Activated CD4-positive, alpha-beta T cell treated with anti-CD3 and anti-CD28 coated beads for 24 hours (primary cell): Measurements from ENCODE around the gene TNIP1.

Experiments used
- DNase-seq, 2 donors: peaks; one replicate each; pipeline ENCODE4 v3.0.0-alpha.2; 2020; ENCODE audit warnings: low read depth in 2 of 2

The TNIP1 gene

GRCh38 chr5:151080613-151081430 lies at the start of gene TNIP1:
TSS of gene TNIP1 (minus strand) at chr5:151081034. CDS start at chr5:151065095, 15,939 bp downstream.
- DNase-seq: peak; percentile 90 to 91

DNA sequence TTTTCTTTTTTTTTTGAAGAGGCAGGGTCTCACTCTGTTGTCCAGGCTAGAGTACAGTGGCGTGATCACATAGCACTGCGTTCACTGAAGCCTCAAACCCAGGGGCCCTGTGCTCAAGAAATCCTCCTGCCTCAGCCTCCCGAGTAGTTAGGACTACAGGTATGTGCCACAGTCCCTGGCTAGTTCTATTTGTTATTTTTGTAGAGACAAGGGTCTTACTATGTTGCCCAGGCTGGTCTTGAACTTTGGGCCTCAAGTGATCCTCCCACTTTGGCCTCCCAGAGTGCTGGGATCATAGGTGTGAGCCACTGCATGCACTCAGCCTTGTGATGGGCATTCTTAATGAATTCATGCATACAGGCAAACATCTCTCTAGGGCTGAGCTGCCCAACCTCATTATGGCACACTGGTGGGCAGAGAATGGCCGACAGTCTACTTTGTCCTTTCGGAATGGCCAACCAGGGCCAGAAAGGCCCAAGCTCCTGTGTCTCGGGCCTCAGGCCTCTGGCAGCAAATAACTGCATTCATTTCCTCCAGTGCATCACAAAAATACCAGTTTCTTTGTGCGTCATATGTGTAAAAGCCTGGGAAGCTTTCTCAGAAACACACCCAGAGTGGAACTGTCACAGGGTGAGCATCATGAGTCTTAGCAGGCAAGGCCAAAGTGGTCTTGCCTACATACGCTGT lies 49.5 kb upstream of the TNIP1 start:
- DNase-seq: no peak

DNA sequence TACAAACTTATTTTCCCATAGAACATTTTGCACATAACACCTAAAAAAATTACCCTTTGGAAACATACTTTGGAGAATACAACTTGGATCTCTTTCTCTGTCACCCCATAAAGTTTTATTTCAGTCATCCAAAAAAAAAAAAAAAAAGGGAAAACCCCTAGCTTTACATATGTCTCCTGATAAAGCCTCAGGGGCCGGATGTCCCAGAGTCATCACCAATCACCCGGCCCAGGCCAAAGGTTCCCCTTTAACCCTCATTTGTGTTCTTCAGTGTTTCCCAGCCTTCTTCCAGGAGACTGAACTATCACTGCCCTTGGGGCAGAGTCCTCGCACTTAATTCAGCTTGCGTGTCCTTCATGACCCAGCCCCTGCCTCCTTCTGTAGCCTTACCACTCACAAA lies 48.0 kb upstream of the TNIP1 start:
- DNase-seq: no peak

GRCh38 chr5:151127926-151128325 lies 47.1 kb upstream of the TNIP1 start:
- DNase-seq: no peak

- DNase-seq: peak; percentile 47 to 58
These were observed 45.4 kb upstream of the TNIP1 start for GRCh38 chr5:151126199-151126645.

- no peak for DNase-seq
These were observed 44.6 kb upstream of the TNIP1 start for GRCh38 chr5:151125421-151125820.

DNA sequence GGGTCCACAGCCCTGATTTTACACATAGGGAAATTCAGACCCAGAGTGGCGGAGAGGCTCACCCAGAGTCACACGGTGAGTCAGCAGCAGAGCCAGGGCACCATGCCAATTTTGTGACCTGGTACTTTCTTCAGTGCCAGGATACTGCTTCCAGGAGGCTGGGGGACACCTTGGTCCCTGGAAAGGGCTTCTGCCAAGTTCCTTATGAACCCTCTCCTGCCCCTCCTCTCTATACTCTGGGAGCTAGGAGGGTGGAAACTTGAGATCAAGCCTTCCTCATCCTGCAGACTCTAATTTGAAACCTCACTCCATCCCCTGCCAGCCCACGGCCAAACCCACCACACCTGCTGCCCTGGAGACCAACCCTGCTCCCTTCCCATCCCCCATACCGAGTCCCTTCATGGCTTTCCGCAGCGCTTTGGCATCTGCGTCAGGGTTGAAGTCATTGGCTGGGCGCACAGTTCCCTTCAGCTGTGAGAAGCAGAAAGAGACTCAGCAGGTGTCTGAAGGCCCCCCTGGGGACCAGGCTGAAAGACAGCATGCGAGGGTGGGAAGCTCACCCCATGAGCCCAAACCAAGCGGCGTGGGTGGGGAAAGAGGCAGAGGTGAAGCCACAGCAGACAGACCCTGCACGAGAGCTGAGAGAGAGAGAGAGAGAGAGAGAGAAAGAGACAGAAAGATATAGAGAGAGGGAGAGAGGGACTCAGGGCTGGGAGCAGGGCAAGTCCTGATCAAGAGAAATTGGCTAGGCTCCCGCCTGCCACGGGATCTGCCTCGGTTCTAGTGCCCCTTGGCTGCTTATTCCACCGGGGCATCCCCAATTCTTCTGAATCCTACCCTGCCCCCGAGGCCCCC lies 43.3 kb upstream of the TNIP1 start:
- peak in 1 of 2 donors; percentile 41 for DNase-seq

DNA sequence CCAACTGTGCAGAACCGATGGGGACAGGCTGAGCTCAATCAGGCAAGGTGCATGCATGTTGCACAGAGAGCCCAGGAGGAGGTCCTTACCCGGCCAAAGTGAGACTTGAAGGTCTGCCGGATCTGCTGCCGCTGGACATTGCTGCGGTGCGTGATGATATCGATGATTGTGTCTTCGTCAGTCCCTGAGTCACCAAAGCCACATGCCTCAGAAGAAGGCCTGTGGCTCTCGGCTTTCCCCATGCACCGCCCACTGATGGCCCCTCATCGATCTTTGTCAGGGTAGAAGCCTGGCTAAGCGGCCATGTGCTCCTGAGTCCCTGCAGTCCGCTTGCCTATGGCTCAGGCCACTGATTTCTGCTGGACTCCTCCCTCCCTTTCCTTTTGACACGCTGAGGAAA lies 42.0 kb upstream of the TNIP1 start:
- no peak for DNase-seq

DNA sequence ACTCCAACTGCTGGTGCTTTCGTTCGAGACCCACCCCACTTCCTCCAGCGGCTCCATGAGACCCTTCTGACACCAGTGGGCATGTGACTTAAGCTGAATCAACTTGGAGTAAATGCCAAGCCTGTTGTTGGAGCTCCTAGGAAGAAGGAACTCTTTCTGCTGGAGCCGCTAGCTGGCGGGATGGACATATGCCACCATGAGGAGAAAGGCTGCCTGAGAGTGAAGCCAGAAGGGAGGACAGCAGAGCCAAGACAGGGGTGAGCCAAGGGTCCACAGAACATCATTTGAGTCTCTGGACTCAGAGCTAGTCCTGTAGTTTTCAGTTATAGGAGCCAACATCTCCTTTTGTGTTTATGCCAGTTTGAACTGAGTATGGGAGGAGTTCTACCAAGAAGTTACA lies 40.8 kb upstream of the TNIP1 start:
- no peak for DNase-seq

GRCh38 chr5:151121095-151121494 lies 40.3 kb upstream of the TNIP1 start:
- DNase-seq: no peak

- no peak for DNase-seq
These were observed 38.2 kb upstream of the TNIP1 start for GRCh38 chr5:151118913-151119575.

GRCh38 chr5:151115272-151115905 lies 34.6 kb upstream of the TNIP1 start:
- peak; percentile 67 to 70 for DNase-seq

GRCh38 chr5:151113651-151114050 lies 32.8 kb upstream of the TNIP1 start:
- DNase-seq: no peak

- DNase-seq: no peak
These were observed 30.2 kb upstream of the TNIP1 start for GRCh38 chr5:151110992-151111391.

GRCh38 chr5:151110122-151110681 lies 29.4 kb upstream of the TNIP1 start:
- DNase-seq: no peak

DNA sequence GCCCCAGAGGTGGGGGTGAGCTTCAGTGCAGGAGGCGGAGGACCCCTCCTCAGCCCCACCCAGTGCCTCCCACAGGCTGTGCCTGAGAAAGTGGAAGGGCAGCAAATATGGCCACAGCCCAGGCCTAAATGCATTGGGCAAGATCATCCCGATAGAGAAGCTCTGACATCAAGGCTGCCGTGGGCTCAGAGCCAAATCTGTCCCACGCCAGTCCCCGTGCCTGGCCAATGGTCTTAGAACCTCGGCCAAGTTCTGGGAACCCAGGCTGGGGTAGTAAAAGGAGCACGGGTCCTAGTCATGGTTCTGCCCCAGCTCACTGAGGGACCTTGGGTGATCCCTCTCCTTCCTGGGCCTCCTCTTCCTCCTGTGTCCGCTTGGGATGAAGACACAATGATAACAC lies 27.7 kb upstream of the TNIP1 start:
- DNase-seq: no peak

DNA sequence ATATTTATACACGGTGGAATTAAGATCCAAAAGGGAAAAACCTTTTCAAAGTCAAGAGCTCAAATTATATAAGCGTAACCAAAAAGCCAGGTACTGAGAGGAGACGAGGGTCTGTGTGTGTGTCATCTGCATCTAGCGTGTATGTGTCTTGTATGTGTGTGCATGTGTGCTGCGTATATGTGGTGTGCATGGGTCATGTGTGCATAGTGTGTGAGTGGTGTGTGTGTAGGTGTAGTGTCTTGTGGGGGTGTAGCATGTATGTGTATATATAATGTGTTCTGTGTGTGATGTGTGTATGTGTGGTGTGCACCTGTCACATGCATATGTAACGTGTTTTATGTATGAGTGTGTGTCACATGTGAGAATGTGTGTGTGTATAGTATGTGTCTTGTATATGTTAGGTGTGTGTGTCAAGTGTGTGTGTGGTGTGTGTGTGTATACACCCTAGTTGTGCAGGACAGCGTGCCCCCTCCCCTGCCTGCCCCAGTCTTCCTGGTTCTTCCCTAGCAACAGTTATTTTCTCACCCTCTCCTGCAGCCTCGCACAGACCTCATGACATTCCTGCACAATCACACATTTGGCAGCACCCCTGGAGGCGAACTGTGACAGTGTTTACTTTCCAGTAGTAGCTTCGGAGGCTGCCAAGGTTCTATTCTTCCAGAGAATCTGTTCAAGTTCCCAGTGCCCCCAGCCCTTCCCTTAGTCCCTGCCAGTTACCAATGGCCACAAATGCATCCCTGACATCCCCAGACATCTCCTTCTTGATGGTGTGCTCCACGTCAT lies 27.1 kb upstream of the TNIP1 start:
- no peak for DNase-seq

DNA sequence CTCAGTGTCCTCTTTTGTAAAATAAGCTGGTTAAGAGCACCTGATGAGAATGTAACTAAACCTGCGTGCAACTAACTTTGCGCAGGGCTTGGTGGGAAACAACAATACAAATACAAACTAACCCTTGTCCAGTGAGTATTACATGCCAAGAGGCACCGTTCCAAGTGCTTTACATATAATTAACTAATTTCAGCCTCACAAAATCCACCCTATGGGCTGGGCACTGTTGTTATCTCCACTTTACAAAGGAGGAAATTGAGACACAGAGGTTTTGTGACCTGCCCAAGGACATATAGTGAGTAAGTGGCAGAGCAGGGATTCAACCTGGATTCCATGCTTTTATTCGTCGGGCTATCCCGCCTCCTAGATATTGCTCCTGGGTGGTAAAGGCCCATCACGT lies 26.2 kb upstream of the TNIP1 start:
- DNase-seq: no peak

GRCh38 chr5:151106509-151106908 lies 25.7 kb upstream of the TNIP1 start:
- no peak for DNase-seq

GRCh38 chr5:151106043-151106442 lies 25.2 kb upstream of the TNIP1 start:
- no peak for DNase-seq
